Adrenal gland (tissue), 5 donors: ENCODE data around the gene MARCOL.

ENCODE experiments used
- CTCF ChIP-seq, 6 experiments: fragments of 450-650 bp in 4 of 6; fragments of 200-600 bp in 2 of 6; sonication (generic) in 1 of 6; IDR thresholded peaks; 1 replicate in 5 of 6; 2 replicates in 1 of 6; pipeline versions ENCODE4 v1.5.1 to v1.8.0; 2016 to 2021; ENCODE audit warnings: antibody characterized with exemption in 6 of 6, mild to moderate bottlenecking in 2 of 6, moderate library complexity in 1 of 6
- POLR2A ChIP-seq, 2 donors: fragments of 450-650 bp; IDR thresholded peaks; one replicate each; pipeline ENCODE4 v1.6.1; 2017; ENCODE audit warnings: antibody characterized with exemption in 2 of 2, mild to moderate bottlenecking in 2 of 2, moderate library complexity in 1 of 2
- donor health status: DM: no; HTN: no; CAD: no.

GRCh38 chr5:148237785-148238417 is 424 bp upstream of the MARCOL start:
- TF ChIP-seq POLR2A (IDR thresholded peaks at IDR 0.05) (no peak), CTCF (IDR thresholded peaks at IDR 0.05) (no peak)
